Tibial nerve (tissue), 3 donors: ENCODE results near the gene DTWD1.

Experiments used
- CTCF ChIP-seq, 5 experiments: fragments of 200-600 bp in 3 of 5; fragments of 450-650 bp in 2 of 5; sonication (generic) in 3 of 5; IDR thresholded peaks; one replicate each; pipeline ENCODE4 v1.5.1; 2016 to 2019; ENCODE audit warnings: antibody characterized with exemption in 5 of 5, mild to moderate bottlenecking in 3 of 5, moderate library complexity in 2 of 5
- POLR2A ChIP-seq, 2 donors: fragments of 450-650 bp; IDR thresholded peaks; one replicate each; pipeline ENCODE4 v1.6.1; 2017; ENCODE audit warnings: antibody characterized with exemption in 2 of 2, mild to moderate bottlenecking in 2 of 2, moderate library complexity in 2 of 2

GRCh38 chr15:49622561-49622960, 1.7 kb downstream of the DTWD1 start:
- TF ChIP-seq POLR2A (IDR thresholded peaks at IDR 0.05) (no peak), CTCF (IDR thresholded peaks at IDR 0.05) (no peak)
